Endothelial cell of umbilical vein (primary cell): Measurements from ENCODE around the gene SLC35B2. TPM values are rescaled to one million over a fixed set of nuclear protein-coding genes. Genes with fewer than 3 reads are reported as not detected.

Source experiments
- BruUV-seq: library from RNA; stranded (reverse); fragments of 400-500 nt; replicated peaks from 2 replicates; lab custom pipeline; 2021; lab: Mats Ljungman, UMichigan
- CTCF ChIA-PET: fragments of 300-600, 350-600 bp; sonication (Branson Sonifier 250); formaldehyde crosslinking; loops from one replicate; lab custom pipeline; 2021; ENCODE audit warnings: antibody characterized with exemption, inconsistent platforms; lab: Charles Lee
- POLR2A ChIA-PET: fragments of 300-600, 350-600 bp; sonication (Branson Sonifier 250); formaldehyde crosslinking; loops from one replicate; lab custom pipeline; 2021; ENCODE audit warnings: antibody characterized with exemption, inconsistent platforms; lab: Charles Lee
- DNase-seq: peaks from one replicate; pipeline ENCODE4 v3.0.0-alpha.2; 2011; ENCODE audit warnings: low read depth, low spot score
- FAIRE-seq: peaks from 2 replicates; lab custom pipeline; 2011; peaks lifted over from hg19 to GRCh38; lab: Jason Lieb, UNC
- H2AFZ ChIP-seq: 2 replicates; pipeline ENCODE4 v1.6.0; 2012; ENCODE audit warnings: low read depth, low read length, control low read depth, inconsistent platforms
- H3K27ac ChIP-seq: 2 replicates; pipeline ENCODE4 v1.5.1; 2011; ENCODE audit warnings: low read depth, mild to moderate bottlenecking, control low read depth, low read length, moderate library complexity; ENCODE audit not compliant: insufficient read depth
- H3K27me3 ChIP-seq, 2 experiments: 2 replicates each; pipeline versions ENCODE4 v1.6.0 to v1.6.1; 2011; ENCODE audit warnings: low read length in 2 of 2, mixed read lengths in 1 of 2; ENCODE audit not compliant: control insufficient read depth in 2 of 2, insufficient read depth in 2 of 2
- H3K36me3 ChIP-seq, 2 experiments: 2 replicates in 1 of 2; 3 replicates in 1 of 2; pipeline ENCODE4 v1.5.1; 2011; ENCODE audit warnings: low read length in 2 of 2, mild to moderate bottlenecking in 1 of 2, moderate library complexity in 1 of 2; ENCODE audit not compliant: control insufficient read depth in 2 of 2, insufficient read depth in 2 of 2; ENCODE audit errors: extremely low read depth in 1 of 2
- H3K4me1 ChIP-seq: 3 replicates; pipeline ENCODE4 v1.5.1; 2011; ENCODE audit warnings: mild to moderate bottlenecking, low read length; ENCODE audit not compliant: control insufficient read depth, insufficient read depth; ENCODE audit errors: extremely low read depth
- H3K4me2 ChIP-seq: 2 replicates; pipeline ENCODE4 v1.6.1; 2011; ENCODE audit warnings: low read length, control low read depth, mixed read lengths; ENCODE audit not compliant: insufficient read depth
- H3K4me3 ChIP-seq, 3 experiments: fragments of 200-600 bp in 1 of 3; sonication (generic), shearing (Covaris generic) in 1 of 3; replicated peaks in 1 of 3; 2 replicates each; pipeline ENCODE4 v1.5.1; 2011 to 2016; ENCODE audit warnings: control low read depth in 3 of 3, low read length in 3 of 3, mild to moderate bottlenecking in 2 of 3, inconsistent platforms in 1 of 3, low read depth in 1 of 3, moderate library complexity in 1 of 3; ENCODE audit not compliant: insufficient read depth in 1 of 3
- H3K79me2 ChIP-seq: 2 replicates; pipeline ENCODE4 v1.6.0; 2012; ENCODE audit warnings: low read length, inconsistent platforms; ENCODE audit not compliant: control insufficient read depth, insufficient read depth
- H3K9ac ChIP-seq: replicated peaks from 2 replicates; pipeline ENCODE3; 2011; ENCODE audit warnings: low read length, control low read depth; ENCODE audit not compliant: insufficient read depth; ENCODE audit errors: extremely low read depth
- H3K9me1 ChIP-seq: replicated peaks from 3 replicates; pipeline ENCODE4 v1.6.0; 2011; ENCODE audit warnings: mild to moderate bottlenecking, low read length; ENCODE audit not compliant: control insufficient read depth, insufficient read depth; ENCODE audit errors: extremely low read depth
- H3K9me3 ChIP-seq: replicated peaks from 2 replicates; pipeline ENCODE4 v1.5.1; 2012; ENCODE audit warnings: low read length, inconsistent platforms; ENCODE audit not compliant: control insufficient read depth, insufficient read depth
- H4K20me1 ChIP-seq: replicated peaks from 2 replicates; pipeline ENCODE3; 2011; ENCODE audit warnings: mild to moderate bottlenecking, low read length; ENCODE audit not compliant: control insufficient read depth, insufficient read depth; ENCODE audit errors: extremely low read depth
- EZH2 ChIP-seq: IDR thresholded peaks from 2 replicates; pipeline ENCODE4 v1.6.1; 2012; ENCODE audit warnings: borderline replicate concordance, low read depth, mild to moderate bottlenecking, moderate library complexity, low read length, inconsistent platforms; ENCODE audit not compliant: severe bottlenecking
- FOS ChIP-seq: IDR thresholded peaks from 2 replicates; pipeline ENCODE4 v1.6.1; 2011; ENCODE audit warnings: mild to moderate bottlenecking, low read length, moderate library complexity, borderline replicate concordance; ENCODE audit not compliant: insufficient read depth
- MYC ChIP-seq: IDR thresholded peaks from one replicate; pipeline ENCODE4 v1.6.1; 2011; ENCODE audit warnings: mild to moderate bottlenecking, low read depth, low read length
- POLR2AphosphoS5 ChIP-seq: IDR thresholded peaks from 2 replicates; pipeline ENCODE4 v1.6.1; 2012; ENCODE audit warnings: low read depth, mild to moderate bottlenecking, control low read depth, low read length, moderate library complexity; ENCODE audit not compliant: insufficient read depth
- dilution Hi-C: fragments of 300-500 bp; cut with MboI; formaldehyde crosslinking; loops from one replicate; pipeline ENCODE4 v1.15.0; 2019; ENCODE audit warnings: low sequenced_read_pairs; ENCODE audit not compliant: extremely low pct_ligation_motif_present
- intact Hi-C: fragments of 100-400 bp; cut with micrococcal nuclease; formaldehyde crosslinking; loops from one replicate; pipeline ENCODE4 v1.10.0; 2022
- polyA plus RNA-seq, 4 experiments: library from polyadenylated mRNA; depleted of rRNA in 3 of 4; stranded (reverse) in 3 of 4; unstranded in 1 of 4; fragments of >200 nt; gene quantifications; 2 replicates each; pipeline versions ENCODE4 v1.2.1 to v1.2.3, GENCODE V29; 2011 to 2012; ENCODE audit warnings: missing spikeins in 1 of 4
- total RNA-seq: library from RNA; stranded (reverse); gene quantifications from 2 replicates; pipeline ENCODE4 v1.2.3, GENCODE V29; 2021
- TF ChIP-seq, protein P1 (sequence below), 2 donors: IDR thresholded peaks; 1 replicate in 1 of 2; 2 replicates in 1 of 2; pipeline ENCODE4 v1.5.1; 2011; ENCODE audit warnings: low read length in 2 of 2, mild to moderate bottlenecking in 2 of 2, moderate library complexity in 2 of 2, control low read depth in 1 of 2, inconsistent platforms in 1 of 2, low read depth in 1 of 2; ENCODE audit not compliant: insufficient read depth in 1 of 2; ENCODE audit errors: extremely low read depth in 1 of 2
- TF ChIP-seq, protein P2 (sequence below): IDR thresholded peaks from 2 replicates; pipeline ENCODE4 v1.6.1; 2011; ENCODE audit not compliant: insufficient read depth, insufficient read length

Gene SLC35B2
- total and polyA plus RNA-seq, 2 donors (not counting 3 experiments of a cell fraction or from before 2014, with no cell fraction given) = 53.4 to 112 TPM

DNA sequence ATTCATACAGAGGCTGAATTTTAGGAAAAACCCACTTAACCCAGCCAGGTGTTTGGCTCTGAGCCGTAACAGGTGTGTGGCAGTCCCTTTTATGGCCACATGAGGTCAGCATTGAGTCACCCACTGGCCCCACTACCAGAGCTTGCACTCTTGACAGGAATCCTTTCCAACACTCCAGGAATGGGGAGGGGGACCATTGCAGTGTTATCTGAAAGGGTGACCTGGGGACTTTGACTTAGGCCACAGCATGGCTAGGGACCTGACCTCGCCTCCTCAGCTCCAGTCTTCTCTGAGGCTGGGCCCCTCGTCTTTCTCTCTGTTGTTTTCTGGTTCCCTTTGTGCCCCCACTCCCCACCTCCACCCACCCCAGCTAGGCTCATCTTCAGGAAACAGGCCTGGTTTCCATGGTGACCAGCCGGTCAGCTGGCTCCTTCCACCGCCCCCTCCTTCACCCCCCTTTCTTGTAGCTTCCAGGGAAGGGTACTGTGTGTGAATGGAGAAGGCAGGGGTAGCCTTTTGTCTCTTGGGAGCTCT, 10.8 kb upstream of the SLC35B2 start:
- H2AFZ ChIP-seq = no peak overlapping the region
- peaks cover 26 to 39% of the 10 kb centered on the region in 2 experiments for H3K27me3 ChIP-seq
- H3K9me1 ChIP-seq = no peaks in the 10 kb centered on the region
- ChIA-PET CTCF (interaction anchor here (0.7 to 6.2 kb wide), 29 partner anchors 8 to 201 kb away, joined by 3 to 154 read pairs (median 5); partner anchors contain the start of genes AARS2, CDC5L, SLC35B2 and SPATS1), POLR2A (interaction anchor here (0.6 kb wide), 1 partner anchor 21 kb away, joined by 3 read pairs; no protein-coding TSS in a partner anchor)
- FAIRE-seq = peak; percentile 93
- no peaks in the 10 kb centered on the region for H4K20me1 ChIP-seq
- H3K36me3 ChIP-seq = no peaks in the 10 kb centered on the region
- H3K27ac ChIP-seq = no peak overlapping the region
- peaks cover 12% of the 10 kb centered on the region for H3K79me2 ChIP-seq
- H3K4me1 ChIP-seq = peaks cover 25% of the 10 kb centered on the region
- no peak overlapping the region for H3K4me2 ChIP-seq
- intact Hi-C loops (loop anchor here (1.0 kb wide), 4 partner anchors 36 to 188 kb away; partner anchors contain the start of gene CDC5L), dilution Hi-C loops (no loop called here)
- TF ChIP-seq, protein P1, sequence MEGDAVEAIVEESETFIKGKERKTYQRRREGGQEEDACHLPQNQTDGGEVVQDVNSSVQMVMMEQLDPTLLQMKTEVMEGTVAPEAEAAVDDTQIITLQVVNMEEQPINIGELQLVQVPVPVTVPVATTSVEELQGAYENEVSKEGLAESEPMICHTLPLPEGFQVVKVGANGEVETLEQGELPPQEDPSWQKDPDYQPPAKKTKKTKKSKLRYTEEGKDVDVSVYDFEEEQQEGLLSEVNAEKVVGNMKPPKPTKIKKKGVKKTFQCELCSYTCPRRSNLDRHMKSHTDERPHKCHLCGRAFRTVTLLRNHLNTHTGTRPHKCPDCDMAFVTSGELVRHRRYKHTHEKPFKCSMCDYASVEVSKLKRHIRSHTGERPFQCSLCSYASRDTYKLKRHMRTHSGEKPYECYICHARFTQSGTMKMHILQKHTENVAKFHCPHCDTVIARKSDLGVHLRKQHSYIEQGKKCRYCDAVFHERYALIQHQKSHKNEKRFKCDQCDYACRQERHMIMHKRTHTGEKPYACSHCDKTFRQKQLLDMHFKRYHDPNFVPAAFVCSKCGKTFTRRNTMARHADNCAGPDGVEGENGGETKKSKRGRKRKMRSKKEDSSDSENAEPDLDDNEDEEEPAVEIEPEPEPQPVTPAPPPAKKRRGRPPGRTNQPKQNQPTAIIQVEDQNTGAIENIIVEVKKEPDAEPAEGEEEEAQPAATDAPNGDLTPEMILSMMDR (IDR thresholded peaks at IDR 0.05; ENCODE audit: extremely low read depth in 1 of 2, insufficient read depth in 1 of 2, low read depth in 1 of 2, low read length in 2 of 2) = peak; percentile 93 to 96
- TF ChIP-seq, protein P2, sequence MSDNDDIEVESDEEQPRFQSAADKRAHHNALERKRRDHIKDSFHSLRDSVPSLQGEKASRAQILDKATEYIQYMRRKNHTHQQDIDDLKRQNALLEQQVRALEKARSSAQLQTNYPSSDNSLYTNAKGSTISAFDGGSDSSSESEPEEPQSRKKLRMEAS = no peak
- TF ChIP-seq FOS (no peak), EZH2 (no peak), POLR2AphosphoS5 (no peak), MYC (no peak)
- H3K9me3 ChIP-seq = no peaks in the 10 kb centered on the region
- H3K9ac ChIP-seq = no peak overlapping the region
- no TSS peak for BruUV-seq
- peak; percentile 69 for DNase-seq
- H3K4me3 ChIP-seq = no peak overlapping the region
